H9 (cell line): Measurements from ENCODE around the gene NEAT1. TPM values are rescaled to one million over a fixed set of nuclear protein-coding genes. Genes with fewer than 3 reads are reported as not detected.

Experiments used
- DNase-seq: peaks from one replicate; pipeline ENCODE4 v3.0.0-alpha.2; 2017
- H2AFZ ChIP-seq: one replicate; pipeline ENCODE4 v1.6.1; 2013; ENCODE audit warnings: mild to moderate bottlenecking, low read length, control low read depth, moderate library complexity
- H2AK5ac ChIP-seq: 2 replicates; pipeline ENCODE4 v1.6.1; 2013; ENCODE audit warnings: low read length, control low read depth, mixed read lengths; ENCODE audit not compliant: insufficient read length
- H2BK120ac ChIP-seq: one replicate; pipeline ENCODE4 v1.6.1; 2013; ENCODE audit warnings: low read depth, mild to moderate bottlenecking, low read length, control low read depth, inconsistent platforms; ENCODE audit not compliant: poor library complexity, severe bottlenecking
- H2BK12ac ChIP-seq: 2 replicates; pipeline ENCODE4 v1.6.1; 2013; ENCODE audit warnings: low read length, control low read depth, mixed read lengths, low read depth; ENCODE audit not compliant: insufficient read length
- H2BK15ac ChIP-seq: 2 replicates; pipeline ENCODE4 v1.6.1; 2013; ENCODE audit warnings: low read depth, low read length, control low read depth
- H2BK20ac ChIP-seq: one replicate; pipeline ENCODE4 v1.6.1; 2013; ENCODE audit warnings: low read depth, mild to moderate bottlenecking, low read length, control low read depth, inconsistent platforms; ENCODE audit not compliant: poor library complexity, severe bottlenecking
- H2BK5ac ChIP-seq: 2 replicates; pipeline ENCODE4 v1.6.1; 2013; ENCODE audit warnings: low read length, control low read depth, mixed read lengths; ENCODE audit not compliant: insufficient read length
- H3K14ac ChIP-seq: 2 replicates; pipeline ENCODE4 v1.6.1; 2013; ENCODE audit warnings: low read length, control low read depth; ENCODE audit not compliant: insufficient read depth
- H3K18ac ChIP-seq: 2 replicates; pipeline ENCODE4 v1.6.1; 2013; ENCODE audit warnings: low read depth, mild to moderate bottlenecking, mixed read lengths, low read length, control low read depth; ENCODE audit not compliant: insufficient read length
- H3K23ac ChIP-seq: 2 replicates; pipeline ENCODE4 v1.6.1; 2013; ENCODE audit warnings: low read length, control low read depth, mixed read lengths, low read depth; ENCODE audit not compliant: insufficient read length
- H3K23me2 ChIP-seq: 2 replicates; pipeline ENCODE4 v1.6.1; 2013; ENCODE audit warnings: low read depth, mild to moderate bottlenecking, mixed read lengths, low read length, control low read depth; ENCODE audit not compliant: insufficient read length, poor library complexity, severe bottlenecking
- H3K27ac ChIP-seq: 2 replicates; pipeline ENCODE4 v1.5.1; 2013; ENCODE audit warnings: low read length, control low read depth, mixed read lengths, low read depth; ENCODE audit not compliant: insufficient read length
- H3K27me3 ChIP-seq: 2 replicates; pipeline ENCODE4 v1.6.1; 2013; ENCODE audit warnings: low read length, control low read depth, inconsistent platforms; ENCODE audit not compliant: insufficient read depth
- H3K4ac ChIP-seq: 2 replicates; pipeline ENCODE4 v1.6.1; 2013; ENCODE audit warnings: low read depth, mild to moderate bottlenecking, control low read depth, inconsistent platforms, low read length, moderate library complexity
- H3K4me1 ChIP-seq: 2 replicates; pipeline ENCODE4 v1.6.1; 2013; ENCODE audit warnings: low read length, control low read depth, inconsistent platforms; ENCODE audit not compliant: insufficient read depth
- H3K4me2 ChIP-seq: 2 replicates; pipeline ENCODE4 v1.6.1; 2013; ENCODE audit warnings: low read length, control low read depth, mixed read lengths; ENCODE audit not compliant: insufficient read length, insufficient read depth
- H3K56ac ChIP-seq: 2 replicates; pipeline ENCODE4 v1.6.1; 2013; ENCODE audit warnings: low read depth, mild to moderate bottlenecking, mixed read lengths, low read length, control low read depth; ENCODE audit not compliant: insufficient read length
- H3K79me1 ChIP-seq: 2 replicates; pipeline ENCODE4 v1.6.1; 2013; ENCODE audit warnings: low read depth, mild to moderate bottlenecking, moderate library complexity, low read length, control low read depth, inconsistent platforms; ENCODE audit not compliant: insufficient read depth, poor library complexity, severe bottlenecking
- H3K79me2 ChIP-seq: 2 replicates; pipeline ENCODE4 v1.6.1; 2013; ENCODE audit warnings: low read length, control low read depth, inconsistent platforms; ENCODE audit not compliant: insufficient read depth
- H3K9ac ChIP-seq: 2 replicates; pipeline ENCODE4 v1.6.1; 2013; ENCODE audit warnings: low read length, control low read depth, mixed read lengths; ENCODE audit not compliant: insufficient read length; ENCODE audit errors: extremely low read depth
- H3K9me3 ChIP-seq: one replicate; pipeline ENCODE4 v1.6.1; 2013; ENCODE audit warnings: low read depth, low read length, inconsistent platforms; ENCODE audit not compliant: control insufficient read depth
- H3T11ph ChIP-seq: one replicate; pipeline ENCODE4 v1.6.1; 2013; ENCODE audit warnings: mild to moderate bottlenecking, low read length, control low read depth, inconsistent platforms
- H4K20me1 ChIP-seq: one replicate; pipeline ENCODE4 v1.6.1; 2013; ENCODE audit not compliant: control insufficient read depth, insufficient read length, insufficient read depth
- H4K5ac ChIP-seq: 2 replicates; pipeline ENCODE4 v1.6.1; 2013; ENCODE audit warnings: low read depth, mild to moderate bottlenecking, mixed read lengths, low read length, control low read depth; ENCODE audit not compliant: insufficient read length
- H4K8ac ChIP-seq: replicated peaks from 2 replicates; pipeline ENCODE4 v1.6.1; 2013; ENCODE audit warnings: low read length, control low read depth, mixed read lengths, low read depth; ENCODE audit not compliant: insufficient read length
- H4K91ac ChIP-seq: 2 replicates; pipeline ENCODE4 v1.6.1; 2013; ENCODE audit warnings: low read depth, mild to moderate bottlenecking, moderate library complexity, mixed read lengths, low read length, control low read depth; ENCODE audit not compliant: insufficient read length
- H3K27ac Mint-ChIP-seq, 3 experiments: 2 replicates in 2 of 3; 3 replicates in 1 of 3; pipeline ENCODE4 v1.8.0; 2020 to 2021; ENCODE audit warnings: mixed read lengths in 3 of 3, mild to moderate bottlenecking in 1 of 3, moderate library complexity in 1 of 3
- H3K27me3 Mint-ChIP-seq: 2 replicates; pipeline ENCODE4 v1.8.0; 2021; ENCODE audit warnings: low read depth, mild to moderate bottlenecking, moderate library complexity, mixed read lengths
- H3K36me3 Mint-ChIP-seq, 3 experiments: 2 replicates in 2 of 3; 3 replicates in 1 of 3; pipeline ENCODE4 v1.8.0; 2020 to 2021; ENCODE audit warnings: low read depth in 3 of 3, mixed read lengths in 3 of 3; ENCODE audit not compliant: insufficient read depth in 1 of 3
- H3K4me1 Mint-ChIP-seq, 2 experiments: 2 replicates each; pipeline ENCODE4 v1.8.0; 2020; ENCODE audit warnings: mixed read lengths in 2 of 2
- H3K4me3 Mint-ChIP-seq, 2 experiments: 2 replicates in 1 of 2; 3 replicates in 1 of 2; pipeline ENCODE4 v1.8.0; 2020 to 2021; ENCODE audit warnings: mild to moderate bottlenecking in 2 of 2, mixed read lengths in 2 of 2, moderate library complexity in 1 of 2
- H3K9me3 Mint-ChIP-seq, 2 experiments: 2 replicates in 1 of 2; 3 replicates in 1 of 2; pipeline ENCODE4 v1.8.0; 2020; ENCODE audit warnings: mild to moderate bottlenecking in 2 of 2, mixed read lengths in 2 of 2, moderate library complexity in 1 of 2
- WGBS: extraction: QIAGEN DNeasy Blood & Tissue Kit; methylation state at CpG from one replicate; pipeline ENCODE4 v1.1.7; 2013; ENCODE audit warnings: missing lambda C conversion rate, low lambda C conversion rate, mixed read lengths; ENCODE audit not compliant: insufficient read length; ENCODE audit errors: extremely low coverage; 5-methylcytosine and 5-hydroxymethylcytosine counted together
- total RNA-seq: library from RNA; stranded (reverse); gene quantifications from 2 replicates; pipeline ENCODE4 v1.2.1, GENCODE V29; 2021
- TF ChIP-seq, protein P1 (sequence below): fragments of 200-600 bp; sonication (generic); conservative IDR thresholded peaks from 3 replicates; pipeline ENCODE4 v1.8.0; 2021; ENCODE audit warnings: antibody characterized with exemption, mild to moderate bottlenecking

The NEAT1 gene
- total RNA-seq, 1 experiment from 2014 or later: 12.7 TPM

DNA sequence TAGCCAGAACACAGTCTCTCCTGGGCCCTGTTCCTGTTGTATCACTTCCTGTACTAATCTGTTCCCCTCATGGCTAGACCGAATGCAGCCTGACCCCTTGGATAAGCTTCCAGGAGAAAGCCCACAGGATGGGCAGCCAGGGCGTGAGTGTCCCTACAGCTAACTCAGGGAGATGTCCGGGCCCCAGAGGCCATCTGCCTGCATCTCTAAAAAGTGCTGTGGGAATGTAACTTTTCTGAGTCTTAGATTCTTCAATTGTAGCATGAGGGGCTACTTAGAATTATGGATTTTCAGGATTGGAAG, 68.5 kb downstream of the NEAT1 start:
- Histone ChIP-seq H4K20me1 (no peaks in the 10 kb centered on the region), H3K79me1 (no peaks in the 10 kb centered on the region), H2BK5ac (no peak overlapping the region), H4K8ac (no peak overlapping the region), H2AFZ (no peak overlapping the region), H2BK20ac (no peak overlapping the region), H3K9ac (no peak overlapping the region), H3T11ph (no peak overlapping the region), H2AK5ac (no peak overlapping the region), H3K27ac (no peak overlapping the region), H3K23me2 (peaks cover 10% of the 10 kb centered on the region), H2BK15ac (no peak overlapping the region), H3K9me3 (no peaks in the 10 kb centered on the region), H3K4ac (no peak overlapping the region), H3K79me2 (no peaks in the 10 kb centered on the region), H4K91ac (no peak overlapping the region), H3K4me1 (peaks cover 34% of the 10 kb centered on the region; the same call in 1 of the 2 replicates), H2BK12ac (no peak overlapping the region), H3K4me2 (no peak overlapping the region), H3K27me3 (no peaks in the 10 kb centered on the region), H3K18ac (no peak overlapping the region), H4K5ac (no peak overlapping the region), H3K14ac (no peak overlapping the region), H2BK120ac (no peak overlapping the region), H3K23ac (no peak overlapping the region), H3K56ac (no peak overlapping the region)
- peaks cover 2% of the 10 kb centered on the region; the same call in 1 of the 2 replicates for H3K27me3 Mint-ChIP-seq
- H3K4me3 Mint-ChIP-seq: no peak overlapping the region; a peak in 1 of 5 replicates
- H3K4me1 Mint-ChIP-seq: peaks cover 79 to 82% of the 10 kb centered on the region in 2 experiments
- H3K9me3 Mint-ChIP-seq: no peaks in the 10 kb centered on the region; a peak in 1 of 5 replicates
- H3K36me3 Mint-ChIP-seq: no peaks in the 10 kb centered on the region; a peak in 1 of 7 replicates
- TF ChIP-seq, protein P1, sequence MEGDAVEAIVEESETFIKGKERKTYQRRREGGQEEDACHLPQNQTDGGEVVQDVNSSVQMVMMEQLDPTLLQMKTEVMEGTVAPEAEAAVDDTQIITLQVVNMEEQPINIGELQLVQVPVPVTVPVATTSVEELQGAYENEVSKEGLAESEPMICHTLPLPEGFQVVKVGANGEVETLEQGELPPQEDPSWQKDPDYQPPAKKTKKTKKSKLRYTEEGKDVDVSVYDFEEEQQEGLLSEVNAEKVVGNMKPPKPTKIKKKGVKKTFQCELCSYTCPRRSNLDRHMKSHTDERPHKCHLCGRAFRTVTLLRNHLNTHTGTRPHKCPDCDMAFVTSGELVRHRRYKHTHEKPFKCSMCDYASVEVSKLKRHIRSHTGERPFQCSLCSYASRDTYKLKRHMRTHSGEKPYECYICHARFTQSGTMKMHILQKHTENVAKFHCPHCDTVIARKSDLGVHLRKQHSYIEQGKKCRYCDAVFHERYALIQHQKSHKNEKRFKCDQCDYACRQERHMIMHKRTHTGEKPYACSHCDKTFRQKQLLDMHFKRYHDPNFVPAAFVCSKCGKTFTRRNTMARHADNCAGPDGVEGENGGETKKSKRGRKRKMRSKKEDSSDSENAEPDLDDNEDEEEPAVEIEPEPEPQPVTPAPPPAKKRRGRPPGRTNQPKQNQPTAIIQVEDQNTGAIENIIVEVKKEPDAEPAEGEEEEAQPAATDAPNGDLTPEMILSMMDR: no peak
- H3K27ac Mint-ChIP-seq: peak overlapping the region in 2 of 3 experiments; percentile 67 to 95; a peak in 3 of 7 replicates
- DNase-seq: no peak
- WGBS: no CpG with 5 or more reads among the region's 3 CpGs
